Gastroesophageal sphincter (tissue), 4 donors: ENCODE measurements around the gene COMMD6. TPM values are rescaled to one million over a fixed set of nuclear protein-coding genes. Genes with fewer than 3 reads are reported as not detected.

Experiments used
- ATAC-seq: fragments of 150-250 bp; one replicate; pipeline ENCODE4 v1.9.1; 2016; ENCODE audit warnings: mild to moderate bottlenecking, moderate library complexity
- H3K27ac ChIP-seq, 4 donors: fragments of 200-600 bp; sonication (generic) in 3 of 4; 1 replicate in 3 of 4; 2 replicates in 1 of 4; pipeline ENCODE4 v1.5.1; 2016 to 2019
- H3K27me3 ChIP-seq: fragments of 200-600 bp; sonication (generic); one replicate; pipeline ENCODE4 v1.5.1; 2019
- H3K36me3 ChIP-seq, 2 donors: fragments of 200-600 bp; sonication (generic); one replicate each; pipeline ENCODE4 v1.5.1; 2019; ENCODE audit warnings: control low read depth in 1 of 2
- H3K4me1 ChIP-seq, 3 donors: fragments of 200-600 bp; sonication (generic); 1 replicate in 2 of 3; 2 replicates in 1 of 3; pipeline ENCODE4 v1.5.1; 2016 to 2019; ENCODE audit warnings: control low read depth in 2 of 3
- H3K4me3 ChIP-seq, 2 donors: fragments of 200-600 bp; sonication (generic); one replicate each; pipeline ENCODE4 v1.5.1; 2019; ENCODE audit warnings: mild to moderate bottlenecking in 1 of 2, moderate library complexity in 1 of 2
- H3K9me3 ChIP-seq, 3 donors: fragments of 200-600 bp; sonication (generic); one replicate each; pipeline ENCODE4 v1.5.1; 2017 to 2019; ENCODE audit warnings: control low read depth in 2 of 3
- CTCF ChIP-seq, 4 experiments: fragments of 200-600 bp in 2 of 4; fragments of 450-650 bp in 2 of 4; sonication (generic) in 1 of 4; IDR thresholded peaks; one replicate each; pipeline ENCODE4 v1.5.1; 2017 to 2019; ENCODE audit warnings: antibody characterized with exemption in 4 of 4, mild to moderate bottlenecking in 2 of 4, moderate library complexity in 2 of 4
- EP300 ChIP-seq: sonication (generic); formaldehyde crosslinking; IDR thresholded peaks from one replicate; pipeline ENCODE4 v1.6.1; 2017; ENCODE audit warnings: antibody characterized with exemption, mild to moderate bottlenecking
- POLR2A ChIP-seq, 2 donors: fragments of 450-650 bp; IDR thresholded peaks; one replicate each; pipeline ENCODE4 v1.6.1; 2017; ENCODE audit warnings: antibody characterized with exemption in 2 of 2, mild to moderate bottlenecking in 2 of 2, moderate library complexity in 1 of 2
- POLR2AphosphoS5 ChIP-seq: sonication (generic); formaldehyde crosslinking; IDR thresholded peaks from one replicate; pipeline ENCODE4 v1.6.1; 2017; ENCODE audit warnings: antibody characterized with exemption
- WGBS, 2 donors: methylation state at CpG; one replicate each; pipeline ENCODE4 v1.1.5; 2018; ENCODE audit warnings: low coverage in 1 of 2; 5-methylcytosine and 5-hydroxymethylcytosine counted together
- total RNA-seq, 4 donors: library from RNA; depleted of rRNA; stranded (reverse); fragments of >200 nt; gene quantifications; one replicate each; pipeline ENCODE4 v1.1.0, GENCODE V29; 2016

Gene COMMD6
- total RNA-seq, 4 donors from 2014 or later, result 61.3 to 138 (median 107) TPM

- Histone ChIP-seq H3K4me1 (peaks cover 0 to 52% (median 3%) of the 10 kb centered on the region in 3 donors), H3K36me3 (no peaks in the 10 kb centered on the region), H3K27ac (peak overlapping the region; percentile 2 to 84 (median 80)), H3K27me3 (no peaks in the 10 kb centered on the region), H3K4me3 (peak overlapping the region; percentile 79 to 93), H3K9me3 (no peaks in the 10 kb centered on the region)
- no CpG with 5 or more reads among the region's 100 CpGs for whole genome bisulfite sequencing, 2 donors
- no peak for TF ChIP-seq CTCF (IDR thresholded peaks at IDR 0.05)
- no peak for TF ChIP-seq POLR2A (IDR thresholded peaks at IDR 0.05)
- TF ChIP-seq POLR2AphosphoS5, result no peak
- no peak for TF ChIP-seq EP300
- ATAC-seq, result peak; percentile 28
Observed at GRCh38 chr13:75481176-75482069, 56.2 kb downstream of the COMMD6 start.

GRCh38 chr13:75480671-75481175, 56.9 kb downstream of the COMMD6 start:
- Histone ChIP-seq H3K27me3 (no peaks in the 10 kb centered on the region), H3K27ac (peak overlapping the region in 3 of 4 donors; percentile 77 to 84 (median 83)), H3K4me3 (peak overlapping the region; percentile 79 to 93), H3K4me1 (peaks cover 0 to 55% (median 3%) of the 10 kb centered on the region in 3 donors), H3K36me3 (no peaks in the 10 kb centered on the region), H3K9me3 (no peaks in the 10 kb centered on the region)
- 0 to 2% methylated on average over 4 of the region's 48 CpGs for WGBS, 2 donors
- no peak for TF ChIP-seq POLR2A (IDR thresholded peaks at IDR 0.05)
- no peak for TF ChIP-seq EP300
- no peak for TF ChIP-seq POLR2AphosphoS5
- no peak for TF ChIP-seq CTCF (IDR thresholded peaks at IDR 0.05)
- peak; percentile 15 for ATAC-seq

GRCh38 chr13:75479102-75479740, 58.4 kb downstream of the COMMD6 start:
- peaks cover 0 to 55% (median 3%) of the 10 kb centered on the region in 3 donors for H3K4me1 ChIP-seq
- H3K36me3 ChIP-seq, result no peaks in the 10 kb centered on the region
- no peaks in the 10 kb centered on the region for H3K9me3 ChIP-seq
- 65 to 91% methylated on average over 5 of the region's 5 CpGs for WGBS, 2 donors
- no peak overlapping the region for H3K4me3 ChIP-seq
- no peaks in the 10 kb centered on the region for H3K27me3 ChIP-seq
- no peak overlapping the region for H3K27ac ChIP-seq
- no peak for ATAC-seq
- no peak for TF ChIP-seq POLR2A (IDR thresholded peaks at IDR 0.05)
- TF ChIP-seq EP300, result no peak
- TF ChIP-seq CTCF (IDR thresholded peaks at IDR 0.05), result no peak
- TF ChIP-seq POLR2AphosphoS5, result no peak

GRCh38 chr13:75478659-75479058, 59.0 kb downstream of the COMMD6 start:
- Histone ChIP-seq H3K36me3 (no peaks in the 10 kb centered on the region), H3K4me1 (peaks cover 0 to 61% (median 3%) of the 10 kb centered on the region in 3 donors), H3K4me3 (no peak overlapping the region), H3K27me3 (no peaks in the 10 kb centered on the region), H3K27ac (no peak overlapping the region), H3K9me3 (no peaks in the 10 kb centered on the region)
- no peak for ATAC-seq
- TF ChIP-seq CTCF (IDR thresholded peaks at IDR 0.05) (no peak), POLR2AphosphoS5 (no peak)
- 89 to 91% methylated on average over 3 to 4 of the region's 4 CpGs for WGBS, 2 donors

Other genes starting within 250 kb of the COMMD6 start
- gene TBC1D4, start 55.7 kb downstream of the COMMD6 start, total RNA-seq, result 10 to 100 TPM; 12.8 to 28.0 (median 22.4) TPM
- gene UCHL3, start 11.9 kb upstream of the COMMD6 start, total RNA-seq, result 10 to 100 TPM in 3 of 4 donors, 1 to 10 TPM in 1; 4.0 to 28.2 (median 19.0) TPM
- 10 to 100 TPM; 15.1 to 45.0 (median 26.8) TPM for gene LMO7, start 98.5 kb upstream of the COMMD6 start, total RNA-seq